ENCODE data around the gene CTDP1.

CTDP1 gene

DNA sequence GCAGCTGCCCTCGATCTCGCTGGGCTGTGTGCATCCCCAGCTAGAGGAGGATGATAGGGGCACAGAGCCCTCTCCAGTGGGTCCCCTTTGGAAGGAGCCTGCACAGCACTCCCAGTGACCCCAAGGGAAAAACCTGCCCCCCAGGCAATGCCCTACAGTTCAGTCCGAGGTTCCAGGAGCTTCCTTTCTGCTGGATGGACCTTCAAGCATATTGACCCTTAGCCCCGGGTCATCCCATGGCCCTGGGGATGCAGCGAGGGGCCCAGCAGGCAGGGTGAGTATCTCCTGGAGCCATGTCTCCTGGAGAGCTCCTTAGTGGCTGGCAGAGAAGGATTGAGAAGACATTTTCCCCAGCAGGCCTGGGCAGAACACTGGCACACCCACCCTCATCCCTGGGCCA lies 45.4 kb upstream of the CTDP1 start:
- H3K27ac ChIP-seq = no peak overlapping the region
- ChIA-PET CTCF (no interaction called here), POLR2A (ENCODE audit: low non-redundant PET) (no interaction called here)
- no peak for DNase-seq (ENCODE audit: low spot score)
- TF ChIP-seq, protein P1, sequence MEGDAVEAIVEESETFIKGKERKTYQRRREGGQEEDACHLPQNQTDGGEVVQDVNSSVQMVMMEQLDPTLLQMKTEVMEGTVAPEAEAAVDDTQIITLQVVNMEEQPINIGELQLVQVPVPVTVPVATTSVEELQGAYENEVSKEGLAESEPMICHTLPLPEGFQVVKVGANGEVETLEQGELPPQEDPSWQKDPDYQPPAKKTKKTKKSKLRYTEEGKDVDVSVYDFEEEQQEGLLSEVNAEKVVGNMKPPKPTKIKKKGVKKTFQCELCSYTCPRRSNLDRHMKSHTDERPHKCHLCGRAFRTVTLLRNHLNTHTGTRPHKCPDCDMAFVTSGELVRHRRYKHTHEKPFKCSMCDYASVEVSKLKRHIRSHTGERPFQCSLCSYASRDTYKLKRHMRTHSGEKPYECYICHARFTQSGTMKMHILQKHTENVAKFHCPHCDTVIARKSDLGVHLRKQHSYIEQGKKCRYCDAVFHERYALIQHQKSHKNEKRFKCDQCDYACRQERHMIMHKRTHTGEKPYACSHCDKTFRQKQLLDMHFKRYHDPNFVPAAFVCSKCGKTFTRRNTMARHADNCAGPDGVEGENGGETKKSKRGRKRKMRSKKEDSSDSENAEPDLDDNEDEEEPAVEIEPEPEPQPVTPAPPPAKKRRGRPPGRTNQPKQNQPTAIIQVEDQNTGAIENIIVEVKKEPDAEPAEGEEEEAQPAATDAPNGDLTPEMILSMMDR (conservative IDR thresholded peaks at IDR 0.05; ENCODE audit: low read depth) = no peak

DNA sequence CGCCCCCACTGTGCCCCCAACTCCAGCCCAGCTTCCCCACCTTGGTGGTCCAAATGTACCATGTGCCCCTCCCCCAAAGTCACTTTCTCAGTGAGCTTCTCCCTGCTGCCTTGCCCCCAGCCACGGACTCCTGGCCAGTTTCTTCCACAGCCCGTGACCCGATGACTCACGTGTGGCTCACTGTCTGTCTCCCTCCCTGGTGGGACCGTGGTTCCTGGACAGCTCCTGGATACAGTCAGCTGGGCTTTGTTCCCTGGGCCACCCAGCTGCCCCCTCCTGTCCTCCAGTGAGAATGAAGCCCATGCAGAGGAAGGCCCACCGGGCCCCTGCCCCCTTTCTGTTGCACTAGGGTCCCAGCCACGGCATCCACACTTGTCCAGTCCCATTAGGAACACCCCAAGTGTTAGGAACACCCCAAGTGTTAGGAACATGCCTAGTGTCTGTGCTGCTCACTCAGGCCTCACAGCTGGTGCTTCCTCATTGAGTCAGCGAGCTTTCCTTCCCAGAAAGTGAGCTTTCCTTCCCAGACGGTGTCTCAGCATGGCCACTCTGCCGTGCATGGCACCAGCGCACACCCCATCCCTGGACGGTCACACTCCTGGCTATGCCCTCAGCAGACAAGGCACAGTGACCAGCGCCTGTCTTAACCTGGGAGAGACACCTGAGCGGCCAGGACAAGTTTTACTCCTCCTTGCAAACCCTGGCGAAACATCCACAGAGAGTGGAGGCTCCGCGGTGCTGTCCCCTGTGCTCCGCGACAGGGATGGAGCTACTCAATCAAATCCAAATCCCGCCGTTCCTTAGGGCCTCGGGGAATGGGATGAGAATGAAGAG lies 44.8 kb upstream of the CTDP1 start:
- ChIA-PET CTCF (no interaction called here), POLR2A (ENCODE audit: low non-redundant PET) (no interaction called here)
- TF ChIP-seq, protein P1 (conservative IDR thresholded peaks at IDR 0.05; ENCODE audit: low read depth) = no peak
- DNase-seq (ENCODE audit: low spot score) = no peak
- H3K27ac ChIP-seq = no peak overlapping the region

DNA sequence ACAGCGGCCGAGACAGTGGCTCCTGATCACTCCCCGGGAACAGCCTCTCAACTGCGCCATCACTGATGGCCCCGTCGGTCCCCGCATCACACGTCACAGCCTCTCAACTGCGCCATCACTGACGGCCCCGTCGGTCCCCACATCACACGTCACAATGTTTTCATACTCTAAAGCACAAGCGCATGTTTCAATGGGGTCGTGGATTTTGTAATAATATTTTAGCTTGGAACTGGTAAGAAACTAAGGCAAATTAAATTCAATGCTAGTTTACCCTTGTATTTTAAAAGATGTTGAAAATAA lies 44.2 kb upstream of the CTDP1 start:
- CTCF ChIA-PET = no interaction called here
- POLR2A ChIA-PET (ENCODE audit: low non-redundant PET) = no interaction called here
- TF ChIP-seq, protein P1 (conservative IDR thresholded peaks at IDR 0.05; ENCODE audit: low read depth) = no peak
- H3K27ac ChIP-seq = no peak overlapping the region
- DNase-seq (ENCODE audit: low spot score) = no peak

- no peak for DNase-seq (ENCODE audit: low spot score)
- TF ChIP-seq, protein P1 (conservative IDR thresholded peaks at IDR 0.05; ENCODE audit: low read depth) = no peak
- no peak overlapping the region for H3K27ac ChIP-seq
- ChIA-PET POLR2A (ENCODE audit: low non-redundant PET) (no interaction called here), CTCF (no interaction called here)
These were observed 42.3 kb upstream of the CTDP1 start for GRCh38 chr18:79637181-79637920.

DNA sequence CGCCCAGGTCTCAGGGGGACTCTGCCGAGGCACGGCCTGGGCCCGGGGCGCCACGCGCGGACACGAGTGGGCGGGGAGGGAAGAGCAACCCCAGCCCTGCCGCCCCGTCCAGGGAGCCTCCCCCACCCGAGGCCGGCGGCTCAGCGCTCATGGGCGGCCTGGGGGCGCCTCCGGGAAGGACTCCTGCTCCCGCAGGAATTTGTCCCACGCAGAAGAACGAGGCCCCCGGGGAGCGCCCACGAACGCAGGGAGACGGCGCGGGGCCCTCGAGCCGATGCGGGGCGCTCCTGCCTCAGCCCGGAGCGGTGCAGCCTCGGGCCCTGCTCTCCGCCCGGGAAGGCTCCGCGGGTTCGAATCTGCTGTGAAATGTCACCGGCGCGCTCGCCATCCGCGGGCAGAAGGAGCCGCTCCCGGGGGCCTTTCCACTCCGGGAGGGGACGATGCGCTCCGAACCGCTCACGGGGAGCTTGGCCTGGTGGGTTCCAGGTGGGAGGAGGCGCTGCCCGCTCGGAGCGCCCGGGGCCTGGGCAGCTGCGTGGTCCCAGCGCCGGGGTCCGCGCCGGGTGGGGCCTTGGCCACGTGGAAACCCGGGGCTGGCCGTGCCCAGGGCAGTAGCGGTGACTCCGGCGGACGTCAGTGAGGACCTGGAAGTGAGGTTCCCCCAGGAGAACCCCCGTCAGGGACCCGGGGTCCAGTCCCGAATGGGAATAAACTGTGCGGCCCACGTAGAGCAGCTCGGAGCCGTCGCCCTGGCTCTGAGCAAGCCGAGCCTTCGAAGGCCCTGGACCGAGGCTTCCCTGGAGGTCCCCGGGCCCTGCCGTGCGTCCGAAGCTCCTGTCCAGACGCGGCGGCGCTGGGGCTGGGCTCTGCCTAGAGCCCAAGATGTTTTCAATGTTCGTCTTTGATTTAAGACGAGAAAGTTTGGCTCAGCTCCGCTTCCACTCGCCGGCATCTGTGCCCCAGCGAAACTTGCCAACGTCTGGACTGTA lies 41.4 kb upstream of the CTDP1 start:
- H3K27ac ChIP-seq = no peak overlapping the region
- TF ChIP-seq, protein P1 (conservative IDR thresholded peaks at IDR 0.05; ENCODE audit: low read depth) = no peak
- POLR2A ChIA-PET (ENCODE audit: low non-redundant PET) = no interaction called here
- CTCF ChIA-PET = no interaction called here
- DNase-seq (ENCODE audit: low spot score) = no peak

All from RWPE1 (cell line).